ENCODE data around the gene MED29. TPM values are rescaled to one million over a fixed set of nuclear protein-coding genes. Genes with fewer than 3 reads are reported as not detected.

The MED29 gene
- total and polyA plus RNA-seq, 10 of the 15 experiments (the other 5 are each of a cell fraction or from before 2014, with no cell fraction given) = 3.2 to 36.6 (median 22.8) TPM

GRCh38 chr19:39428283-39429112 is 37.3 kb downstream of the MED29 start:
- no peak for ATAC-seq
- Histone ChIP-seq H2AFZ (ENCODE audit: control insufficient read depth, low read depth, low read length) (no peak overlapping the region), H3K27ac (ENCODE audit: control insufficient read depth, insufficient read depth) (no peak overlapping the region), H3K4me3 (no peak overlapping the region), H3K79me2 (ENCODE audit: control insufficient read depth, insufficient read depth, low read length) (peaks cover 9% of the 10 kb centered on the region), H3K9me3 (replicated peaks; ENCODE audit: control insufficient read depth, insufficient read depth, low read length) (no peaks in the 10 kb centered on the region), H3K36me3 (ENCODE audit: control insufficient read depth in 2 of 2, insufficient read depth in 2 of 2, low read length in 1 of 2) (peaks cover 10 to 20% of the 10 kb centered on the region in 2 experiments), H3K4me1 (ENCODE audit: control insufficient read depth, insufficient read depth, low read length) (peaks cover 25% of the 10 kb centered on the region), H3K27me3 (replicated peaks in 1 of 2; ENCODE audit: control insufficient read depth in 2 of 2, insufficient read depth in 2 of 2, low read length in 1 of 2) (no peaks in the 10 kb centered on the region), H3K9ac (ENCODE audit: control insufficient read depth, insufficient read depth, low read length) (no peak overlapping the region), H3K4me2 (ENCODE audit: control insufficient read depth, insufficient read depth) (no peak overlapping the region), H4K20me1 (ENCODE audit: control insufficient read depth, insufficient read depth) (no peaks in the 10 kb centered on the region; the same call in 1 of the 2 replicates)
- DNase-seq (ENCODE audit: low read depth, low spot score) = no peak
- no peak for FAIRE-seq
- in situ Hi-C loops (cut with MboI) = no loop called here
- WGBS (ENCODE audit: insufficient coverage, insufficient replicate concordance, low lambda C conversion rate, missing lambda C conversion rate) = 67% methylated on average over 23 of the region's 23 CpGs
- ChIA-PET SMC1A (ENCODE audit: uncharacterized antibody, unreplicated experiment) (no interaction called here), CTCF (interaction anchor here (0.7 to 2.2 kb wide), 3 partner anchors 17 to 301 kb away, joined by 3 to 9 read pairs (median 5); partner anchors contain the start of gene PLEKHG2), RAD21 (ENCODE audit: unreplicated experiment) (interaction anchor here (0.6 kb wide), 1 partner anchor 416 kb away, joined by 3 read pairs; no protein-coding TSS in a partner anchor), POLR2A (interaction anchor here (0.6 to 1.1 kb wide), 2 partner anchors 11 to 367 kb away, joined by 3 to 4 read pairs; no protein-coding TSS in a partner anchor)
- BruUV-seq (replicated peaks) = no TSS peak
- peak; percentile 29; the same call in 1 of the 2 replicates for TF ChIP-seq POLR2A (IDR thresholded peaks at IDR 0.05; ENCODE audit: low read depth, low read length)
- 0 out of 2 replicates have a peak, but pooled peaks have one; percentile 20 for TF ChIP-seq POLR2AphosphoS5 (IDR thresholded peaks at IDR 0.05; ENCODE audit: low read length)
- no peak for TF ChIP-seq TCF12 (IDR thresholded peaks at IDR 0.05; ENCODE audit: low read depth, low read length)
- intact Hi-C loops (cut with micrococcal nuclease; ENCODE audit: unreplicated experiment) = no loop called here

Data from GM12878 (cell line).